ENCODE measurements around the gene GNL1.

- TF ChIP-seq CTCF (IDR thresholded peaks at IDR 0.05) (no peak), POLR2A (IDR thresholded peaks at IDR 0.05) (no peak)
Measured at GRCh38 chr6:30494291-30494861, 61.9 kb downstream of the GNL1 start.
